ENCODE measurements around the gene POLR2B.

GRCh38 chr4:56972809-56973208 lies 5.9 kb upstream of the POLR2B start:
- TF ChIP-seq CTCF (IDR thresholded peaks at IDR 0.05; ENCODE audit: low read length) (no peak), EZH2 (optimal IDR thresholded peaks at IDR 0.05; ENCODE audit: low read depth, low read length) (no peak)
